NCI-H82 treated with DMSO at 0.1 percent for 48 hours (cell line): ENCODE results near the gene SLC25A13.
"Not testable (repeated sequence)": the region's sequence is repeated elsewhere in the genome, so short reads cannot be mapped to it uniquely, and the experiment has no call there.

Experiments used
- DNase-seq: peaks from one replicate; lab custom pipeline; 2025; ENCODE audit not compliant: unreplicated experiment; lab: John Stamatoyannopoulos, UW

SLC25A13 gene

GRCh38 chr7:96173781-96174180 is 148.1 kb downstream of the SLC25A13 start:
- DNase-seq, result no peak

GRCh38 chr7:96169439-96169838 is 152.5 kb downstream of the SLC25A13 start:
- DNase-seq, result no peak

- no peak for DNase-seq
These were observed 154.5 kb downstream of the SLC25A13 start for GRCh38 chr7:96167424-96167823.

- DNase-seq, result no peak
These were observed 160.0 kb downstream of the SLC25A13 start for GRCh38 chr7:96161897-96162296.

- no peak for DNase-seq
These were observed 164.0 kb downstream of the SLC25A13 start for GRCh38 chr7:96157856-96158255.

- not testable (repeated sequence) for DNase-seq
These were observed 167.4 kb downstream of the SLC25A13 start for GRCh38 chr7:96154506-96154905.

- no peak for DNase-seq
These were observed 169.2 kb downstream of the SLC25A13 start for GRCh38 chr7:96152706-96153105.

GRCh38 chr7:96151889-96152288 is 170.0 kb downstream of the SLC25A13 start:
- DNase-seq, result no peak

GRCh38 chr7:96144260-96144526 is 177.7 kb downstream of the SLC25A13 start:
- DNase-seq, result no peak

- DNase-seq, result no peak
These were observed 178.2 kb downstream of the SLC25A13 start for GRCh38 chr7:96143495-96144259.

- no peak for DNase-seq
These were observed 185.2 kb downstream of the SLC25A13 start for GRCh38 chr7:96136600-96137239.

- no peak for DNase-seq
These were observed 186.7 kb downstream of the SLC25A13 start for GRCh38 chr7:96135241-96135640.

GRCh38 chr7:96131525-96131924 is 190.4 kb downstream of the SLC25A13 start:
- DNase-seq, result no peak

- no peak for DNase-seq
These were observed 194.2 kb downstream of the SLC25A13 start for GRCh38 chr7:96127746-96128145.

- no peak for DNase-seq
These were observed 195.5 kb downstream of the SLC25A13 start for GRCh38 chr7:96126382-96126781.

GRCh38 chr7:96122746-96123145 is 199.2 kb downstream of the SLC25A13 start:
- no peak for DNase-seq

GRCh38 chr7:96121752-96122151 is 200.1 kb downstream of the SLC25A13 start:
- no peak for DNase-seq

- DNase-seq, result no peak
These were observed 201.3 kb downstream of the SLC25A13 start for GRCh38 chr7:96120445-96121225.

- no peak for DNase-seq
These were observed 203.4 kb downstream of the SLC25A13 start for GRCh38 chr7:96118449-96119001.

- no peak for DNase-seq
These were observed 205.7 kb downstream of the SLC25A13 start for GRCh38 chr7:96116173-96116572.

GRCh38 chr7:96114190-96114589 is 207.7 kb downstream of the SLC25A13 start:
- no peak for DNase-seq

- no peak for DNase-seq
These were observed 210.5 kb downstream of the SLC25A13 start for GRCh38 chr7:96111405-96111804.
